MCF 10A (cell line): ENCODE measurements around the gene PTGR3. TPM values are rescaled to one million over a fixed set of nuclear protein-coding genes. Genes with fewer than 3 reads are reported as not detected.

Experiments used
- BruUV-seq: library from RNA; stranded (reverse); fragments of 400-500 nt; replicated peaks from 2 replicates; lab custom pipeline; 2021; lab: Mats Ljungman, UMichigan
- CTCF ChIA-PET: fragments of 300-600 bp; sonication (Branson Sonifier 250); formaldehyde crosslinking; extraction: SDS; loops from one replicate; lab custom pipeline; 2021; ENCODE audit warnings: antibody characterized with exemption, inconsistent platforms; lab: Yijun Ruan, JAX
- POLR2A ChIA-PET: fragments of 300-600, 350-650 bp; sonication (Branson Sonifier 250); formaldehyde crosslinking; extraction: SDS; loops from one replicate; lab custom pipeline; 2020; ENCODE audit warnings: antibody characterized with exemption, inconsistent platforms; lab: Yijun Ruan, JAX
- DNase-seq: peaks from one replicate; pipeline ENCODE4 v3.0.0-alpha.2; 2018; ENCODE audit not compliant: unreplicated experiment
- H3K27ac Mint-ChIP-seq: one replicate; pipeline ENCODE4 v1.8.0; 2022; ENCODE audit warnings: mild to moderate bottlenecking, low read depth, mixed read lengths; ENCODE audit not compliant: unreplicated experiment
- H3K27me3 Mint-ChIP-seq: one replicate; pipeline ENCODE4 v1.8.0; 2022; ENCODE audit warnings: mixed read lengths; ENCODE audit not compliant: insufficient read depth, unreplicated experiment
- H3K36me3 Mint-ChIP-seq: one replicate; pipeline ENCODE4 v1.8.0; 2022; ENCODE audit warnings: mild to moderate bottlenecking, moderate library complexity, mixed read lengths; ENCODE audit not compliant: insufficient read depth, unreplicated experiment
- H3K4me1 Mint-ChIP-seq: one replicate; pipeline ENCODE4 v1.8.0; 2022; ENCODE audit warnings: mixed read lengths; ENCODE audit not compliant: insufficient read depth, unreplicated experiment
- H3K4me3 Mint-ChIP-seq: one replicate; pipeline ENCODE4 v1.8.0; 2022; ENCODE audit warnings: mild to moderate bottlenecking, moderate library complexity, mixed read lengths; ENCODE audit not compliant: unreplicated experiment
- H3K9me3 Mint-ChIP-seq: one replicate; pipeline ENCODE4 v1.8.0; 2022; ENCODE audit warnings: mixed read lengths; ENCODE audit not compliant: unreplicated experiment
- intact Hi-C: fragments of 100-400 bp; cut with micrococcal nuclease; formaldehyde crosslinking; loops from 2 replicates; pipeline ENCODE4 v1.14.1; 2022
- total RNA-seq: library from RNA; stranded (reverse); gene quantifications from 2 replicates; pipeline ENCODE4 v1.2.3, GENCODE V29; 2022
- TF ChIP-seq, protein P1 (sequence below): fragments of 200-600 bp; IDR thresholded peaks from one replicate; pipeline ENCODE4 v1.8.0; 2022; ENCODE audit warnings: antibody characterized with exemption, mild to moderate bottlenecking; ENCODE audit not compliant: unreplicated experiment

Gene PTGR3
- total RNA-seq, 1 experiment from 2014 or later = 20.6 TPM

DNA sequence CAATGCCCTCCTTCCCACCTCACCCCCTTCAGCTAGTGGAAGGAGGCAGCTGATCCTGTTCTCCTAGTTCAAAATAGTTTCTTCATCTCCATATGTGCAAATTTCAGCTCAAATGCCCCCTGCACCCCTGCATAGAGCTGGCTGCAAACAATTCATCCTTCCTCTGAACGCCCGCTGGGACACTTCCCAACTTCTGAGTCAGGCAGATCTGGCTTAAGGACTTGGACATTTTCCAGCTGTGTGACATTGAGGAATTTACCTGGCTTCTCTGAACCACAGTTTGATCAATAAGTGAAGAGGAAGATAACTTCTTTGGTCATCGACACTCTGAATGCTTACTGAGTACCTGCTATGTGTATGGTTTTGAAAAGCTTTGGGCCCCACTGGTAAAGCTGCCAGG lies 23.5 kb downstream of the PTGR3 start:
- H3K9me3 Mint-ChIP-seq = no peaks in the 10 kb centered on the region
- no peak overlapping the region for H3K4me3 Mint-ChIP-seq
- H3K27ac Mint-ChIP-seq = no peak overlapping the region

DNA sequence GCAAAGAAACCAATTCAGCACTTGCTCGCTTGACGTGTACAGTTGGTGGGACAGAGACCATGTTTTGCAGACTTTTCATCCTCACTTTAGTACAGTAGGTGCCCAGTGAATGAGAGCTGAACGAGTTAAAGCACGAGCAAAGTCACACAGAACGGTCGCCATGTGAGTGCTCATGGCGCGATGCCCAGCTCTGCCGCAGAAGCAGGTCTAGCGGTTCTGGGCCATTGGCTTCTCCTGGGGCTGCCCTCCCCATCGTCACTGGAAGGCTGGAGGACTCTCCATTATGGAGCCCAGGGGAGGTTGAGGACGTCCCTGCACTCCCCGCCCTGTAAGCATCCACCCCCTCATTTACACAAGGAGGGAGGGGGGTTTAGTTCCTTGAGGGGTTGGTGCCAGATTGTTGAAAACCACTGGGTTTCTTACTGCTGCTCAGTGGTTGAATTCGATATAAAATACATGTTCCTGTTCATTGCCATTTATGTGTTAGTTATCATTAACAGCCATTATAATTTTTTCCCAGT lies 24.9 kb downstream of the PTGR3 start:
- no TSS peak for BruUV-seq
- POLR2A ChIA-PET = no interaction called here
- TF ChIP-seq, protein P1, sequence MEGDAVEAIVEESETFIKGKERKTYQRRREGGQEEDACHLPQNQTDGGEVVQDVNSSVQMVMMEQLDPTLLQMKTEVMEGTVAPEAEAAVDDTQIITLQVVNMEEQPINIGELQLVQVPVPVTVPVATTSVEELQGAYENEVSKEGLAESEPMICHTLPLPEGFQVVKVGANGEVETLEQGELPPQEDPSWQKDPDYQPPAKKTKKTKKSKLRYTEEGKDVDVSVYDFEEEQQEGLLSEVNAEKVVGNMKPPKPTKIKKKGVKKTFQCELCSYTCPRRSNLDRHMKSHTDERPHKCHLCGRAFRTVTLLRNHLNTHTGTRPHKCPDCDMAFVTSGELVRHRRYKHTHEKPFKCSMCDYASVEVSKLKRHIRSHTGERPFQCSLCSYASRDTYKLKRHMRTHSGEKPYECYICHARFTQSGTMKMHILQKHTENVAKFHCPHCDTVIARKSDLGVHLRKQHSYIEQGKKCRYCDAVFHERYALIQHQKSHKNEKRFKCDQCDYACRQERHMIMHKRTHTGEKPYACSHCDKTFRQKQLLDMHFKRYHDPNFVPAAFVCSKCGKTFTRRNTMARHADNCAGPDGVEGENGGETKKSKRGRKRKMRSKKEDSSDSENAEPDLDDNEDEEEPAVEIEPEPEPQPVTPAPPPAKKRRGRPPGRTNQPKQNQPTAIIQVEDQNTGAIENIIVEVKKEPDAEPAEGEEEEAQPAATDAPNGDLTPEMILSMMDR = no peak
- DNase-seq = no peak
- Mint-ChIP-seq H3K9me3 (no peaks in the 10 kb centered on the region), H3K4me3 (no peak overlapping the region), H3K27me3 (no peaks in the 10 kb centered on the region), H3K36me3 (no peaks in the 10 kb centered on the region), H3K27ac (no peak overlapping the region), H3K4me1 (peaks cover 11% of the 10 kb centered on the region)
- CTCF ChIA-PET = interaction anchor here (0.6 kb wide), 1 partner anchor 381 kb away, joined by 5 read pairs; no protein-coding TSS in a partner anchor
- intact Hi-C loops = no loop called here

More for the DNA sequence above, 23.5 kb downstream of the PTGR3 start:
- ChIA-PET POLR2A (interaction anchor here (0.5 to 0.9 kb wide), 2 partner anchors 25 to 349 kb away, joined by 3 read pairs; no protein-coding TSS in a partner anchor), CTCF (interaction anchor here (0.6 to 1.1 kb wide), 3 partner anchors 294 to 1143 kb away, joined by 3 to 4 read pairs (median 3); no protein-coding TSS in a partner anchor)
- Mint-ChIP-seq H3K27me3 (no peaks in the 10 kb centered on the region), H3K4me1 (peaks cover 11% of the 10 kb centered on the region), H3K36me3 (no peaks in the 10 kb centered on the region)
- DNase-seq = peak; percentile 47
- no TSS peak for BruUV-seq
- TF ChIP-seq, protein P1 = no peak
- intact Hi-C loops = no loop called here

DNA sequence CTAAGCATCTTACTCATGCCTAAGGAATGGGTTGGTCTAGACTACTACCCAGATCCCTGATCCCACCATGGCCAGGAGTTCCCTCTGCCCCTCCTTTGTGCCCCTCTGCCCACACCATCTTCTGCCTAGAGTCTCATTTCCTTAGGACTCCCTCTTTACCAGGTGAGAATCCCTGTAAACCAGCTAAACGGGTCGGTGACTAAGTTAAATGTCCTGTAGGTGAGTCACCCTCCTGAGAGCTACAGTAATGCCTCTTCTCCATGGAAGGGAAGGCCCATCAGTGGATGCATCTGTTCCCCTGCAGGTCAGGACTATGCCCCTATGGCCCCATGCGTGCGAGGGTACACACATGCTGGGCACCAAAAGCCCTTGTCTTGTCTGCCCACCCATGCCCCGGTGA lies 25.4 kb downstream of the PTGR3 start:
- ChIA-PET POLR2A (interaction anchor here (0.9 kb wide), 1 partner anchor 10 kb away, joined by 3 read pairs; no protein-coding TSS in a partner anchor), CTCF (no interaction called here)
- Mint-ChIP-seq H3K4me1 (peaks cover 11% of the 10 kb centered on the region), H3K4me3 (no peak overlapping the region), H3K9me3 (no peaks in the 10 kb centered on the region), H3K36me3 (no peaks in the 10 kb centered on the region), H3K27ac (no peak overlapping the region), H3K27me3 (no peaks in the 10 kb centered on the region)
- TF ChIP-seq, protein P1 = no peak
- DNase-seq = peak; percentile 48
- no TSS peak for BruUV-seq
- intact Hi-C loops = no loop called here

DNA sequence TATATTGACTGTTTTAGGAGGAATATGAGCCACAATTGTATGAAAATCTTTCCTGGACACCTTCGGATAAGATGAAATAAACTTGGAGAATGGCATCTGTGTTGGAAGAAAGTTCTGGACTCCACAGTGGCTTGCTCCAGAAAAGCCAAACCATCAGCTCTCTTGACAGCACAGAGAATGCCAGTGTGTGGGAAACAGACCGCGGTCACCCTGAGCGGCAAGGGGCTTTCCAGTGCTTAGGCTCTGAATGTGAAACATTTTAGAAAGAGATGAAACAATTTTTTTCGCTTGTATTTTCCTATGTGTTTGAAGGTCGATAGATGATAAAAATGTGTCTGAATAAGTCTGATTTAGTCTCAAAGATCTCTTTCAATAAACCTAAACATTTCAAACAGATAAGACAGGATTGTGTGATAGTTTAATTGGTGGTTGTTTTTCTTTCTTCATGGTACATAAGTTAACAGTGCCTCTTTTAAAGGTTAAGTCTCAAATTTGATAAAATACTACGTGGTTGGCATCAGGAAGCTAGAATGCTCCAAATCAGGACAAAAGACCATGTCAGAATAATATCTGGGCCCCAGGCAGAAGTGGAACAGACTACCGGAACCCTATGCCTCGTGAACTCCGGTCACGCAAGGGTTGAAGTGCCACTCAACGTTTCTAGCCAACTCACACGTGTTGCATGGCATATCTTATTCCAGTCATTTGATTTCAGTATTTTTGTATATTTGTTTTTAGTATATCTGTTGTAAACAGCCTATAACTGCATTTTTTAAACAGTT lies 28.9 kb downstream of the PTGR3 start:
- H3K9me3 Mint-ChIP-seq = no peaks in the 10 kb centered on the region
- peaks cover 5% of the 10 kb centered on the region for H3K4me1 Mint-ChIP-seq
- ChIA-PET POLR2A (no interaction called here), CTCF (no interaction called here)
- DNase-seq = no peak
- intact Hi-C loops = no loop called here
- BruUV-seq = no TSS peak
- no peak overlapping the region for H3K4me3 Mint-ChIP-seq
- H3K27me3 Mint-ChIP-seq = no peaks in the 10 kb centered on the region
- TF ChIP-seq, protein P1 = no peak
- no peak overlapping the region for H3K27ac Mint-ChIP-seq
- H3K36me3 Mint-ChIP-seq = no peaks in the 10 kb centered on the region
